HL-60 (cell line): ENCODE measurements around the gene STX12.

Experiments
- POLR2AphosphoS5 ChIP-seq: IDR thresholded peaks from 2 replicates; pipeline ENCODE4 v1.6.1; 2012; ENCODE audit warnings: low read depth
- TF ChIP-seq, protein P1 (sequence below): IDR thresholded peaks from one replicate; pipeline ENCODE4 v1.5.1; 2011; ENCODE audit warnings: low read length, control low read depth, inconsistent platforms; ENCODE audit not compliant: insufficient read depth

DNA sequence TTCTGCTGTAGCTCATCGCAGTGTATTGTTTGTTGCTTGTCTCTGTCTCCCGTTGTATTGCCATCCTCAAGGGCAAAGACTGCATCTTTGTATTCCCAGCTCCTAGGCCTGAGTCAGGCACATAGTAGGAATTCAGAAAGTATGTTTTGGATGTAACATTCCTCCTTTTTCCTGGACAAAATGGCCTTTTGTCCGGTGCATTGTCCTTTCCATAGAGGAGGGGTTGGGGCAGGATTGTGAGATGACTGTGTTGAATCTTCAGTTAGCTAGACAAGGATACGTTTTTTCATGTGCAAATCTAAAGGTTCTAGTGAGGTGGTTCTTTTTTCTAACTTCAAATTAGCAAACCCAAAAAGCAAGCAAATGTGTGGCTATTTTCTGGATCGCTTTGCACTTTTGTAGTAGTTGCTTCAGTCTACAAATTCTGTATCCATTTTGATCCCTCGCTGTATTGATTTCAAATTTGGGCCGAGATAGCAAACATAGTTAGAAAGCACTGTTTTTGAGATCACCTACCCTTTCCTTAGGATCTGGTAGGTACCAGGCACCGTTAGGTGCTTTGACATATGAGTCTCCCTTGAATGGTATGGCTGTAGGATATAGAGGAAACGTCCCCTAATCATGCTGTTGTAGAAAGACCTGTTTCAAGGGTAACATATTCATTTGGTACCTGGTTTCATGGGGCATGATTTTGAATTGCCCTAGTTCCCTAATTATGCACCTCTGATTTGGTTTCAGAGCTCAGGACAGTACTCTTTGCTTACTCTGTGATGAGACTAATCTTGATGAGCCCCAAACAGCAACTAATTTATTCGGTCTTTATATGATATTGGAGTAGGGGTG lies 58.8 kb downstream of the STX12 start:
- TF ChIP-seq, protein P1, sequence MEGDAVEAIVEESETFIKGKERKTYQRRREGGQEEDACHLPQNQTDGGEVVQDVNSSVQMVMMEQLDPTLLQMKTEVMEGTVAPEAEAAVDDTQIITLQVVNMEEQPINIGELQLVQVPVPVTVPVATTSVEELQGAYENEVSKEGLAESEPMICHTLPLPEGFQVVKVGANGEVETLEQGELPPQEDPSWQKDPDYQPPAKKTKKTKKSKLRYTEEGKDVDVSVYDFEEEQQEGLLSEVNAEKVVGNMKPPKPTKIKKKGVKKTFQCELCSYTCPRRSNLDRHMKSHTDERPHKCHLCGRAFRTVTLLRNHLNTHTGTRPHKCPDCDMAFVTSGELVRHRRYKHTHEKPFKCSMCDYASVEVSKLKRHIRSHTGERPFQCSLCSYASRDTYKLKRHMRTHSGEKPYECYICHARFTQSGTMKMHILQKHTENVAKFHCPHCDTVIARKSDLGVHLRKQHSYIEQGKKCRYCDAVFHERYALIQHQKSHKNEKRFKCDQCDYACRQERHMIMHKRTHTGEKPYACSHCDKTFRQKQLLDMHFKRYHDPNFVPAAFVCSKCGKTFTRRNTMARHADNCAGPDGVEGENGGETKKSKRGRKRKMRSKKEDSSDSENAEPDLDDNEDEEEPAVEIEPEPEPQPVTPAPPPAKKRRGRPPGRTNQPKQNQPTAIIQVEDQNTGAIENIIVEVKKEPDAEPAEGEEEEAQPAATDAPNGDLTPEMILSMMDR, result no peak
- TF ChIP-seq POLR2AphosphoS5, result no peak
